ENCODE results near the gene ATP5MC3.
"Not testable (repeated sequence)": the region's sequence is repeated elsewhere in the genome, so short reads cannot be mapped to it uniquely, and the experiment has no call there.

The ATP5MC3 gene

DNA sequence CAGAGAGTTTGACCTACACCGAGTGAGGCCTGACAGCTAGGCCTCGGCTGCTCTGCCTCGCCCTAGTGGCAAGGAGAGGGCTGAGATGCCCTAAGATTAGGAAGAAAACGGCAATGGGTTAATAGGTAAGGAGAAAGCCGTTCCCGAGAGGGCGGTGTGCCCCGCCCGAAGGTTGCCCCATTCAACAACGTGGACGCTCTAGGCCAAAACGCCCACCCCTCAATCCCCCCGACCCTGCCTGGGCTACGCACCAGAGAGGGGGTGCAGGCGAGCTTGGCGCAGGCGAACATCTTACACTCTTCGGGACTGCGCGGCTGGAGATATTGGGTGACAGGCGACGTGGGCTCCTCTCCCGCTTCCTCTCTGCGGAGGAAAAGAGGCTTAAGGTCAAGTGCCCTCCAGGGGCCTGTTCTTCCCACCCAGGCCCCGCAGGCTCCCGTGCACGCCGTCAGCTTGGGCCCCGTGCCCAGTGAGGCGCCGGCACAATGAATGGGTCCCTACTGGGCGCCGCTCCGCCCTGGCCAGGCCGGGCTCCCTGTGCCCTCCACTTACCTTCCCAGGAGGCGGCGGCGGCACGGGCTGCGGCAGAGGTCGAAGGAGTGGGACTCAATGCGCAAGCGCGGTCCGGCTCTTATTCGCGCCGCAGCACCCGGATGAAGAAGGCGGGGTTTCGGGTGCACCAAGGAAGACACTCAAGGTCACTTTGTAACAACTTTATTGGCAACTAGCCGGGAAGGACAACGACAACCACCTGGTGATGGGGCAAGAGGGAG, at the start of gene ATP5MC3:
Gene ATP5MC3 (minus strand): TSS at position 607 of the 773 bp plus-strand sequence. CDS start 317 bp downstream, at position 290.
- peak; percentile 97 for DNase-seq (ENCODE audit: low read depth)
- TF ChIP-seq, protein P1, sequence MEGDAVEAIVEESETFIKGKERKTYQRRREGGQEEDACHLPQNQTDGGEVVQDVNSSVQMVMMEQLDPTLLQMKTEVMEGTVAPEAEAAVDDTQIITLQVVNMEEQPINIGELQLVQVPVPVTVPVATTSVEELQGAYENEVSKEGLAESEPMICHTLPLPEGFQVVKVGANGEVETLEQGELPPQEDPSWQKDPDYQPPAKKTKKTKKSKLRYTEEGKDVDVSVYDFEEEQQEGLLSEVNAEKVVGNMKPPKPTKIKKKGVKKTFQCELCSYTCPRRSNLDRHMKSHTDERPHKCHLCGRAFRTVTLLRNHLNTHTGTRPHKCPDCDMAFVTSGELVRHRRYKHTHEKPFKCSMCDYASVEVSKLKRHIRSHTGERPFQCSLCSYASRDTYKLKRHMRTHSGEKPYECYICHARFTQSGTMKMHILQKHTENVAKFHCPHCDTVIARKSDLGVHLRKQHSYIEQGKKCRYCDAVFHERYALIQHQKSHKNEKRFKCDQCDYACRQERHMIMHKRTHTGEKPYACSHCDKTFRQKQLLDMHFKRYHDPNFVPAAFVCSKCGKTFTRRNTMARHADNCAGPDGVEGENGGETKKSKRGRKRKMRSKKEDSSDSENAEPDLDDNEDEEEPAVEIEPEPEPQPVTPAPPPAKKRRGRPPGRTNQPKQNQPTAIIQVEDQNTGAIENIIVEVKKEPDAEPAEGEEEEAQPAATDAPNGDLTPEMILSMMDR (conservative IDR thresholded peaks at IDR 0.05; ENCODE audit: low read depth, low read length) = peak; percentile 45
- H3K4me3 ChIP-seq (ENCODE audit: low read depth, low read length) = peak within 1 kb of the TSS; percentile 94

DNA sequence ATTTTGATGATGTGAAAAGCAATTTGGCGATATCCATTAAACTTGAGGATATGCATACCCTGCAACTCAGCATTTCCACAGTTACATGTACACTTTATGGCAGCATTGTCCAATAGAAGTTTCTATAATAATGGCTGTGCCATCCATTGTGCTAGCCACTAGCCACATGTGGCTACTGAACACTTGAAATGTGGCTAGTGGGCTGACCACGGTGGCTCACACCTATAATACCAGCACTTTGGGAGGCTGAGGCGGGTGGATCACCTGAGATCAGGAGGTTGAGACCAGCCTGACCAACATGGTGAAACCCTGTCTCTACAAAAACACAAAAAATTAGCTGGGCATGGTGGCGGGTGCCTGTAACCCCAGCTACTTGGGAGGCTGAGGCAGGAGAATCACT, 47.1 kb upstream of the ATP5MC3 start:
- H3K4me3 ChIP-seq (ENCODE audit: low read depth, low read length); DNase-seq (ENCODE audit: low read depth): not testable (repeated sequence)

- no peak overlapping the region for H3K4me3 ChIP-seq (ENCODE audit: low read depth, low read length)
- TF ChIP-seq, protein P1 (conservative IDR thresholded peaks at IDR 0.05; ENCODE audit: low read depth, low read length) = no peak
- no peak for DNase-seq (ENCODE audit: low read depth)
Measured at GRCh38 chr2:175228179-175228578, 46.7 kb upstream of the ATP5MC3 start.

- DNase-seq (ENCODE audit: low read depth) = peak; percentile 5
- TF ChIP-seq, protein P1 (conservative IDR thresholded peaks at IDR 0.05; ENCODE audit: low read depth, low read length) = no peak
Measured at GRCh38 chr2:175227393-175227792, 45.9 kb upstream of the ATP5MC3 start.

DNA sequence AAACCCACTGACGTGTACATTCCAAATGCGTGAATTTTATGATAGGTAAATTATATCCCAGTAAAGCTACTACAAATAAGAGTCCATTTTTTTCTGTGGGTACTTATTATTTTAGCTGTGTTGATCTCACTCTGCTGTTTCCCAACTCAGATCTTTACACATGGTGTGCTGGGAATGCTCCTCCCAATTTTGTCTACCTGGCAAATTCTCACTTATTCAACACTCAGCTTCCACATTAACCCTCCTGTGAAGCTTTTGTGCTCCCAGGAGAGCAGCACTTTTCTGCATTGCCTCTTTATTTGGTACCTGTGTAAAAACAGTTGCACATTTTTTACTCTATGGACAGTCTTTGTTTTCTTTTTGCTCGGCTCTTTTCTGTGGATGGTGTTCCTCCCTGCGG, 38.6 kb upstream of the ATP5MC3 start:
- TF ChIP-seq, protein P1 (conservative IDR thresholded peaks at IDR 0.05; ENCODE audit: low read depth, low read length) = no peak
- H3K4me3 ChIP-seq (ENCODE audit: low read depth, low read length) = no peak overlapping the region

More at GRCh38 chr2:175227393-175227792, 45.9 kb upstream of the ATP5MC3 start:
- no peak overlapping the region for H3K4me3 ChIP-seq (ENCODE audit: low read depth, low read length)

GRCh38 chr2:175218551-175218950, 37.0 kb upstream of the ATP5MC3 start:
- no peak overlapping the region for H3K4me3 ChIP-seq (ENCODE audit: low read depth, low read length)
- TF ChIP-seq, protein P1 (conservative IDR thresholded peaks at IDR 0.05; ENCODE audit: low read depth, low read length) = no peak
- no peak for DNase-seq (ENCODE audit: low read depth)

More for the DNA sequence above, 38.6 kb upstream of the ATP5MC3 start:
- no peak for DNase-seq (ENCODE audit: low read depth)

DNA sequence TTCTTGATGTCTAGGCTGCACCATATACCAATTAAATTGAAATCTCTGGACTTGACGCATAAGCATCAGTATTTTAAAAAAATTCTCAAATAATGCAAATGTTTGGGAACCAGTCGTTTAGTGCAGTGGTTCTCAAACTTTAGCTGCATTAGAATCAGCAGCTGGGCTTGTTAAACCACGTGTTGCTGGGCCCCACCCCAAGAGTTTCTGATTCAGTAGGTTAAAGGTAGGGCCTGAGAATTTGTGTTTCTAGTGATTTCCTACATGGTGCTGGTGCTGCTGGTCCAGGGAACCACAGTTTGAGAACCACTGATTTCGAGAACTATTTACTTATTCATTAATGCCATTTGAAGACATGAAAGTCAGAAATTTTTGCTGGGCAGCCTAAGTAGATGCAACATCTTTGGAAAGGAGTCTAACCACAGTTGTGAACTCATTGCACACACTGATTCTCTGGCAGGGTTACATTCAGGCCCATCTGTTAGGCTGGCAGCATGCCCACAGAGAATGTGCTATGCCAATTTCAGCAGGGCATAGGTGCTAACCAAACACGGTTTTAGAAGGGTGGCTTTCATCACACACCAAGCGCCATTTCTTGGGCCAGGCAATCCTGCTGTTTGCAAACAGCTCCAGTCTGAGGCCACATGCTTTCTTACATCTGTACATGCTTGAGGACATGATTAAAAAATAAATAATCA, 26.4 kb upstream of the ATP5MC3 start:
- DNase-seq (ENCODE audit: low read depth) = no peak
- TF ChIP-seq, protein P1 (conservative IDR thresholded peaks at IDR 0.05; ENCODE audit: low read depth, low read length) = no peak
- no peak overlapping the region for H3K4me3 ChIP-seq (ENCODE audit: low read depth, low read length)
